GM12872 (cell line): ENCODE measurements around the gene SLC25A6.

Experiments used
- TF ChIP-seq, protein P1 (sequence below): IDR thresholded peaks from 3 replicates; pipeline ENCODE4 v1.5.1; 2011; ENCODE audit warnings: low read depth, mild to moderate bottlenecking, low read length, moderate library complexity; ENCODE audit not compliant: insufficient read depth

Gene SLC25A6

DNA sequence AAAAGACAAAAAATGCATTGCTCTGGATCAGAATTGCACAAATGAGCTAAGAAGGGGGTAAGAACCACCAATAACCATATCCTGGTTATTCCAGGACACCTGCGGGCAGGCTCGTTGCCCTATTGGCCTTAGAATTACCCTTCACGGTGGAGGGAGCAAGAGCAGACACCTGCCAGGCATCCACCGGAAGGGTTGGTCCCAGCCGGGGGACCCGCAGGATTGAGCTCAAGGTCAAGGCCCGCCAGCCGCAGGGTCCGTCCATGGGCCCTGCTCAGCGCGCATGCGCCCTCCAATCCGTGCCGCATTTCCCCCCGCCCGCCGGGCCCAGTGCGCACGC is 575 bp downstream of the SLC25A6 start:
- TF ChIP-seq, protein P1, sequence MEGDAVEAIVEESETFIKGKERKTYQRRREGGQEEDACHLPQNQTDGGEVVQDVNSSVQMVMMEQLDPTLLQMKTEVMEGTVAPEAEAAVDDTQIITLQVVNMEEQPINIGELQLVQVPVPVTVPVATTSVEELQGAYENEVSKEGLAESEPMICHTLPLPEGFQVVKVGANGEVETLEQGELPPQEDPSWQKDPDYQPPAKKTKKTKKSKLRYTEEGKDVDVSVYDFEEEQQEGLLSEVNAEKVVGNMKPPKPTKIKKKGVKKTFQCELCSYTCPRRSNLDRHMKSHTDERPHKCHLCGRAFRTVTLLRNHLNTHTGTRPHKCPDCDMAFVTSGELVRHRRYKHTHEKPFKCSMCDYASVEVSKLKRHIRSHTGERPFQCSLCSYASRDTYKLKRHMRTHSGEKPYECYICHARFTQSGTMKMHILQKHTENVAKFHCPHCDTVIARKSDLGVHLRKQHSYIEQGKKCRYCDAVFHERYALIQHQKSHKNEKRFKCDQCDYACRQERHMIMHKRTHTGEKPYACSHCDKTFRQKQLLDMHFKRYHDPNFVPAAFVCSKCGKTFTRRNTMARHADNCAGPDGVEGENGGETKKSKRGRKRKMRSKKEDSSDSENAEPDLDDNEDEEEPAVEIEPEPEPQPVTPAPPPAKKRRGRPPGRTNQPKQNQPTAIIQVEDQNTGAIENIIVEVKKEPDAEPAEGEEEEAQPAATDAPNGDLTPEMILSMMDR: no peak

DNA sequence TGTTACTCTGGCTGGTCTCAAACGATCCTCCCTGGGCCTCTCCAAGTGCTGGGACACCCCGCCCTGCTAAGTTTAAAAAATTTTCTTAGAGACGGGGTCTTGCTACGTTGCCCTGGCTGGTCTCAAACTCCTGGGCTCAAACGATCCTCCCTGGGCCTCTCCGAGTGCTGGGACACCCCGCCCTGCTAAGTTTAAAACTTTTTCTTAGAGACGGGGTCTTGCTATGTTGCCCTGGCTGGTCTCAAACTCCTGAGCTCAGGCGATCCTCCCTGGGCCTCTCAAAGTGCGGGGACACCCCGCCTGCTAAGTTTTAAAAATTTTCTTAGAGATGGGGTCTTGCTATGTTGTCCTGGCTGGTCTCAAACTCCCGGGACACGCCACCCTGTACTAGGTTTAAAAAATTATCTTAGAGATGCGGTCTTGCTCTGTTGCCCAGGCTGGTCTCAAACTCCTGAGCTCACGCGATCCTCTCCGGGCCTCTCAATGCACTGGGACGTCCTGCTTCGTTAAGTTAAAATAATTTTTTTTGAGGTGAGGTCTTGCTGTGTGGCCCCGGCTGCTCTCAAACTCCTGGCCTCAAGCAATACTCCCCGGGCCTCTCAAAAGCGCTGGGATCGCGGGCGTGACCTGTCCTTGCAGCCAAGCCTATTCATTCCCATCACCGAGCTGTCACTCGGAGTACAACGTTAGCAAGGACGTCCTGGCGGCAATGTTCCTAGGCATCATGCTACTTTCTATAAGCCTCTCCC is 1.1 kb downstream of the SLC25A6 start:
- TF ChIP-seq, protein P1: no peak

DNA sequence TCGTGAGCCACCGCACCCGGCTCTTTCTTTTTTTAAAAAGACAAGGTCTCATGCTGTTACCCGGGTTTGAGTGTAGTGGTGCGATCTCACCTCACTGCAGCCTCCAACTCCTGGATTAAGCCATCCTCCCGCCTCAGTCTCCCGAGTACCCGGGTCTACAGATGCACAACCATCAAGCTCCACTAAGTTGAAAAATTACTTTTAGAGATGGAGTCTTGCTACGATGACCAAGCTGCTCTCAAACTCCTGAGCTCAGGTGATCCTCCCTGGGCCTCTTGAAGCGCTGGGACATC is 2.0 kb downstream of the SLC25A6 start:
- TF ChIP-seq, protein P1: no peak

DNA sequence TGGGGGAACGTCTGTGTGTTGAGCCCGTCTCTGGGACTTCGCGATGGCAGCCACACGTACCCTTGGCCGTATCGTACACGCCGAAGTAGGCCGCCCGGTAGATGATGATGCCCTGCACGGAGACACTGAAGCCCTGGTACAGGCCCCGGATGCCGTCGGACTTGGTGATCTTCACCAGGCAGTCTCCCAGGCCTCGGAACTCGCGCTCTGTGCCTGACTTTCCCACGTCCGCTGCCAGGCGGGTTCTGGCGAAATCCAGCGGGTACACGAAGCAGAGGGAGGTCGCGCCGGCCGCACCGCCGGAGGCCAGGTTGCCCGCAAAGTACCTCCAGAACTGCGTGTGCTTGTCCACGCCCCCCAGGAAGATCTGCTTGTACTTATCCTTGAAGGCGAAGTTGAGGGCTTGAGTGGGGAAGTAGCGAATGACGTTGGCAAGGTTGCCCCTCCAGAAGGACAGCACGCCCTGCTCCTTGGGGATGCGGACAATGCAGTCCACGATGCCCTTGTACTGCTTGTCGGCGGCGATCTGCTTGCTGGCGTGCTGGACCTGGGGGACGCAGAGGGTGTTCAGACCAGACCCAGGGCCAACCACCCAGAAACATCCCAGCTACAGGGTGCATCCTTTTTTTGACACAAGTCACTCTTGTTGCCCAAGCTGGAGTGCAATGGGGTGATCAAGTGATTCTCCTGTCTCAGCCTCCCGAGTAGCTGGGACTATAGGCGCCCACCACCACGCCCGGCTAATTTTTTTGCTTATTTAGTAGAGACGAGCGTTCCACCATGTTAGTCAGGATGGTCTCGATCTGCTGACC is 2.5 kb downstream of the SLC25A6 start:
- TF ChIP-seq, protein P1: no peak

DNA sequence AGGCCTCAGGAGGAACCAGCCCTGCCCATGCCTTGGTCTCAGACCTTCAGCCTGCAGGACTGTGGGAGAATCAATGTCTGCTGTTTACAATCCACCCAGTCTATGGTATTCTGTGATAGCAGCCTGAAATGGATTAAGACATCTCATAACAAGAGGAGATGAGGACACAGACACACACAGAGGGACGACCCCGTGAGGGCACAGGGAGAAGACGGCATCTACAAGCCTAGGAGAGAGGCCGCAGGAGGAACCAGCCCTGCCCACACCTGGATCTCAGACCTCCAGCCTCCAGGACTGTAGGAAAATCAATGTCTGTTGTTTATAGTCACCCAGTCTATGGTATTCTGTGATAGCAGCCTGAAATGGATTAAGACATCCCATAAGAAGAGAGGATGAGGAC is 3.3 kb downstream of the SLC25A6 start:
- TF ChIP-seq, protein P1: no peak

DNA sequence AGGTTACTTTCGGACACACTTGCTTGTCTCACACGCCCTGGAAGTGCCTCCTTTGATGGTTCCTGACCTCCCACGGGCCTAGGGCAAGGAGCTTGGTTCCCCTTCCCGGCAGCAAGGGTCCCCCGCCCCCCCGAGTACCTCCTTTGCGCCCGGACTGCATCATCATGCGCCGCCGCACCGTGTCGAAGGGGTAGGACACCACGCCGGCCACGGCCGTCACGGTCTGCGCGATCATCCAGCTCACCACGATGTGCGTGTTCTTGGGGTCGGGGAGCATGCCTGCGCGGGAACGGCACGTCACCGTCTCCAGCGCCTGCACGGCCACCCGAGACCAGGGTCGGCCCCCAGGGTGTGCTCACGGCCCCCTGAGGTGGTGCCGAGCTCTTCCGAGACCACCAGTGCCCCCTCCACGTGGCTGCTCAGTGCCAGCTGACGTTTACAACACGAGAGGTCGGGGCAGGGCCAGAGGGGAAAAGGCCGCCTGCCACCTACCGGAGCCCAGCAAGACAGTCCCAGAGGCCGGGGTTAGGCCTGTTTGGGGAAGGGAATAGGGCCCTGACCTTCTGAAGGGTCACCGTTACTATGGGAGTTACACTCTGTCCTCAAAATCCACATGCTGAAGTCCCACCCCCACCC is 4.7 kb downstream of the SLC25A6 start:
- TF ChIP-seq, protein P1: no peak

DNA sequence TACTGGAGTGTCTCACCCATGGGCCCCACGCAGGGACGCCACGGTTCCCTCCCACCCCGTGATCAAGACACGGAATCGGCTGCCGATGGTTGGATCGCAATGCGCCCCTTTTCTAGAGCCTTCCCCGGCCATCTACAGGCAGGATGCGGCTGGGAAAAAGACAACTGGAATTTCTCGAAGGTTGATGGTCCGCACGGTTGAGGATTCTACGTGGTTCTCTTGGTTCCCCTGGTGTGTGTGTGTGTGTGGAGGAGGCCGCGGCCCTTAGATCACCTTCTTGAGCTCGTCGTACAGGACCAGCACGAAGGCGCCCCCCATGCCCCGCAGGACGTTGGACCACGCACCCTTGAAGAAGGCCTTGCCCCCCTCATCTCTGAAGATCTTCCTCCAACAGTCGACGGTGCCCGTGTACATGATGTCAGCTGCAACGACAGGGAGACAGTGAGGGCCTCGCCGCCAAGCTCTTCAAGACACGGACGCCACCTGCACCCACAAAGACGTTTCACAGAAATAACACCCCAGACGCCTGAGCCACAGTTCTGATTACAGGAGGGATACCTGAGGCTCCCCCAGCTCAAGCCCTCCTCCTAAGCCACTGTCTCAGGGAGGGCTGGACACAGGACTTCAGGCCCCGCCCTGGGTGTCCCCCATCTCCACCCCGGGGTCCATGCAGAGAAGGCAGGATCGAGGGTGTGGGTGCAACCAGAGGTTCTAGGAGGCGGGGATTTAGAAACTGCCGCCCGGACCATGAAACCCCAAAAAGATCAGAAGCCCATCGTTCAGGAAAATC is 5.4 kb downstream of the SLC25A6 start:
- TF ChIP-seq, protein P1: no peak
